ENCODE data around the gene COPZ1. TPM values are rescaled to one million over a fixed set of nuclear protein-coding genes. Genes with fewer than 3 reads are reported as not detected.
"Not testable (repeated sequence)": the region's sequence is repeated elsewhere in the genome, so short reads cannot be mapped to it uniquely, and the experiment has no call there.

COPZ1 gene
- total RNA-seq, 1 donor from 2014 or later: 129 TPM

- Histone ChIP-seq H3K9me3 (no peaks in the 10 kb centered on the region), H3K27ac (peak within 1 kb of the TSS; percentile 92), H3K4me1 (peaks cover 66% of the 10 kb centered on the region), H3K36me3 (peaks cover 44% of the 10 kb centered on the region), H3K27me3 (ENCODE audit: low read depth) (no peaks in the 10 kb centered on the region), H3K4me3 (peak within 1 kb of the TSS; percentile 95)
- intact Hi-C loops (cut with DNase I): no loop called here
- TF ChIP-seq, protein P1, sequence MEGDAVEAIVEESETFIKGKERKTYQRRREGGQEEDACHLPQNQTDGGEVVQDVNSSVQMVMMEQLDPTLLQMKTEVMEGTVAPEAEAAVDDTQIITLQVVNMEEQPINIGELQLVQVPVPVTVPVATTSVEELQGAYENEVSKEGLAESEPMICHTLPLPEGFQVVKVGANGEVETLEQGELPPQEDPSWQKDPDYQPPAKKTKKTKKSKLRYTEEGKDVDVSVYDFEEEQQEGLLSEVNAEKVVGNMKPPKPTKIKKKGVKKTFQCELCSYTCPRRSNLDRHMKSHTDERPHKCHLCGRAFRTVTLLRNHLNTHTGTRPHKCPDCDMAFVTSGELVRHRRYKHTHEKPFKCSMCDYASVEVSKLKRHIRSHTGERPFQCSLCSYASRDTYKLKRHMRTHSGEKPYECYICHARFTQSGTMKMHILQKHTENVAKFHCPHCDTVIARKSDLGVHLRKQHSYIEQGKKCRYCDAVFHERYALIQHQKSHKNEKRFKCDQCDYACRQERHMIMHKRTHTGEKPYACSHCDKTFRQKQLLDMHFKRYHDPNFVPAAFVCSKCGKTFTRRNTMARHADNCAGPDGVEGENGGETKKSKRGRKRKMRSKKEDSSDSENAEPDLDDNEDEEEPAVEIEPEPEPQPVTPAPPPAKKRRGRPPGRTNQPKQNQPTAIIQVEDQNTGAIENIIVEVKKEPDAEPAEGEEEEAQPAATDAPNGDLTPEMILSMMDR (IDR thresholded peaks at IDR 0.05): no peak
- ATAC-seq (peak; percentile 95 to 97), DNase-seq (peak; percentile 92)
Observed at GRCh38 chr12:54280468-54281260, 44.3 kb upstream of the COPZ1 start, which contains the start of gene HNRNPA1. Gene HNRNPA1 (plus strand): TSS chr12:54280726. CDS start chr12:54280808, 82 bp downstream.

DNA sequence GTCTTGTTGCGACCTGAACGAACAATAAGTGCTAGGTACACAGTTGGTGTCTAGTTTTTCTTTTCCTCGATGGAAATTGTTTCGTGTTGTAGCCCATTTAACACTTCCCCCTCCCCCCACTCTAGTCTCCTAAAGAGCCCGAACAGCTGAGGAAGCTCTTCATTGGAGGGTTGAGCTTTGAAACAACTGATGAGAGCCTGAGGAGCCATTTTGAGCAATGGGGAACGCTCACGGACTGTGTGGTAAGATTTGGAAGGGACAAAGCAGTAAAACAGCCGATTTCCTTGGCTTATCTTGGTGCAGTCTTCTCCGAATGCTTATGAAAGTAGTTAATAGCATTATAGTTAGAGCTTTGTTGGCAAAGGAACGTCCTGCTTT, 43.7 kb upstream of the COPZ1 start:
- peaks cover 50% of the 10 kb centered on the region for H3K36me3 ChIP-seq
- ATAC-seq; H3K27me3 ChIP-seq (ENCODE audit: low read depth): not testable (repeated sequence)

DNA sequence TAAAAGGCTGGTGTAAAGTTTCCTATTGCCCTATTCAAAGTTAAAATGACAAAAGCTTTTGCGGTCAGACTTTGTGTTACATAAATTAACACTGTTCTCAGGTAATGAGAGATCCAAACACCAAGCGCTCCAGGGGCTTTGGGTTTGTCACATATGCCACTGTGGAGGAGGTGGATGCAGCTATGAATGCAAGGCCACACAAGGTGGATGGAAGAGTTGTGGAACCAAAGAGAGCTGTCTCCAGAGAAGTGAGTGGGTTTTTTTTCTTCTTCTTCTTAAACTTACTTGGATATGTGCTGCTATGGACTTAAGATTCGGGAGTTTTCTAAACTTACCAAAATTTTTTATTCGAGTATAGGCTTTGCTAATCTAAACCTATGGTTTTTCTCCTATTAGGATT, 43.2 kb upstream of the COPZ1 start:
- H3K27me3 ChIP-seq (ENCODE audit: low read depth); intact Hi-C loops (cut with DNase I); DNase-seq; ATAC-seq; H3K9me3 ChIP-seq: not testable (repeated sequence)
- peaks cover 54% of the 10 kb centered on the region for H3K36me3 ChIP-seq
- peak overlapping the region; percentile 92 for H3K27ac ChIP-seq
- H3K4me1 ChIP-seq: peaks cover 76% of the 10 kb centered on the region
- peak overlapping the region; percentile 95 for H3K4me3 ChIP-seq

More for the DNA sequence above, 43.7 kb upstream of the COPZ1 start:
- intact Hi-C loops (cut with DNase I); H3K9me3 ChIP-seq; DNase-seq: not testable (repeated sequence)
- peak overlapping the region; percentile 95 for H3K4me3 ChIP-seq
- peak overlapping the region; percentile 92 for H3K27ac ChIP-seq
- H3K4me1 ChIP-seq: peaks cover 71% of the 10 kb centered on the region

DNA sequence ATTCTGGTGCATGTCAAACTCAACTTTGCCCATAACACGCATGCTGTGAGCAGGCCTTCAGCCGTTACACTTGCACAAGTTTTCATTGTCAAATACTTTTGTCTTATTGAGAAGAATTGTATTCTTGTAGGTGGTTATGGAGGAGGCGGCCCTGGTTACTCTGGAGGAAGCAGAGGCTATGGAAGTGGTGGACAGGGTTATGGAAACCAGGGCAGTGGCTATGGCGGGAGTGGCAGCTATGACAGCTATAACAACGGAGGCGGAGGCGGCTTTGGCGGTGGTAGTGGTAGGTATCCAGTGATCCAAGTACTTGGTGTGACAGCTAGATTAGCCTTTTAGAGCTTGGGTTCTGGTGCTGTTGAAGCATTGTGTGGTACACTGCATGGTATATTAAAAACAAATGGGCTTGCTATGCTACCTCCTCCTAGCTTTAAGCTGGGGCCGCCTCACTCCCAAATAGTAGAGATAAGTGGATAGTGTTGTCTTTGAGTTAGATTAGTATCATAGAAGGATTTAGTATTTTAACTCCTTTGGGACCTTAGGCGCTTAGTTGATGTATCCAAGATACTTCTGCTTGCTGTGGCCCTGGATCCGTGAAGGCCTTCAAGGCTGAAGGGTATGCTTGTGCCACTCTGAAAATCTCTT, 41.9 kb upstream of the COPZ1 start:
- Histone ChIP-seq H3K4me3 (peak overlapping the region; percentile 95), H3K9me3 (no peaks in the 10 kb centered on the region), H3K27me3 (ENCODE audit: low read depth) (no peaks in the 10 kb centered on the region), H3K36me3 (peaks cover 68% of the 10 kb centered on the region), H3K27ac (no peak overlapping the region), H3K4me1 (peaks cover 69% of the 10 kb centered on the region)
- DNase-seq (no peak), ATAC-seq (no peak)
- intact Hi-C loops (cut with DNase I): no loop called here
- TF ChIP-seq, protein P1 (IDR thresholded peaks at IDR 0.05): no peak

GRCh38 chr12:54284070-54284780, 40.7 kb upstream of the COPZ1 start:
- H3K9me3 ChIP-seq; ATAC-seq; H3K27me3 ChIP-seq (ENCODE audit: low read depth); DNase-seq; H3K27ac ChIP-seq; intact Hi-C loops (cut with DNase I): not testable (repeated sequence)
- H3K4me3 ChIP-seq: peak overlapping the region; percentile 95
- peaks cover 64% of the 10 kb centered on the region for H3K4me1 ChIP-seq
- peaks cover 76% of the 10 kb centered on the region for H3K36me3 ChIP-seq

GRCh38 chr12:54285150-54286041, 39.5 kb upstream of the COPZ1 start:
- H3K27ac ChIP-seq: no peak overlapping the region
- DNase-seq (no peak), ATAC-seq (no peak)
- H3K9me3 ChIP-seq: no peaks in the 10 kb centered on the region
- H3K27me3 ChIP-seq (ENCODE audit: low read depth): no peaks in the 10 kb centered on the region
- no peak overlapping the region for H3K4me3 ChIP-seq
- peaks cover 76% of the 10 kb centered on the region for H3K36me3 ChIP-seq
- peaks cover 66% of the 10 kb centered on the region for H3K4me1 ChIP-seq
- intact Hi-C loops (cut with DNase I): no loop called here
- TF ChIP-seq, protein P1 (IDR thresholded peaks at IDR 0.05): peak; percentile 15
